Endodermal cell (in vitro differentiated cells): ENCODE measurements around the gene REPIN1. TPM values are rescaled to one million over a fixed set of nuclear protein-coding genes. Genes with fewer than 3 reads are reported as not detected.

ENCODE experiments used
- DNase-seq: peaks from one replicate; pipeline ENCODE4 v3.0.0-alpha.2; 2017
- H3K27ac ChIP-seq: 2 replicates; pipeline ENCODE4 v1.5.1; 2013; ENCODE audit warnings: mild to moderate bottlenecking, low read depth, low read length, moderate library complexity
- H3K27me3 ChIP-seq: 2 replicates; pipeline ENCODE4 v1.6.1; 2013; ENCODE audit warnings: mild to moderate bottlenecking, low read length, moderate library complexity; ENCODE audit not compliant: insufficient read depth, control insufficient read depth, poor library complexity, severe bottlenecking
- H3K36me3 ChIP-seq: 2 replicates; pipeline ENCODE4 v1.7.0; 2013; ENCODE audit warnings: mild to moderate bottlenecking, low read length, moderate library complexity; ENCODE audit not compliant: control insufficient read depth, insufficient read depth
- H3K4me1 ChIP-seq: one replicate; pipeline ENCODE4 v1.7.0; 2013; ENCODE audit warnings: low read length; ENCODE audit not compliant: control insufficient read depth, insufficient read depth
- H3K4me3 ChIP-seq: 2 replicates; pipeline ENCODE4 v1.5.1; 2013; ENCODE audit warnings: mild to moderate bottlenecking, low read length, moderate library complexity
- H3K9ac ChIP-seq: 2 replicates; pipeline ENCODE4 v1.6.1; 2013; ENCODE audit warnings: mild to moderate bottlenecking, low read length, moderate library complexity; ENCODE audit not compliant: poor library complexity, severe bottlenecking; ENCODE audit errors: extremely low read depth
- H3K9me3 ChIP-seq: 2 replicates; pipeline ENCODE4 v1.6.1; 2013; ENCODE audit warnings: mild to moderate bottlenecking, low read length, moderate library complexity; ENCODE audit not compliant: control insufficient read depth
- H3K27ac Mint-ChIP-seq: 2 replicates; pipeline ENCODE4 v1.8.0; 2020; ENCODE audit warnings: mixed read lengths
- H3K27me3 Mint-ChIP-seq: 2 replicates; pipeline ENCODE4 v1.8.0; 2021; ENCODE audit warnings: mild to moderate bottlenecking, mixed read lengths; ENCODE audit not compliant: insufficient read depth
- H3K36me3 Mint-ChIP-seq: 2 replicates; pipeline ENCODE4 v1.8.0; 2020; ENCODE audit warnings: low read depth, mixed read lengths
- H3K4me1 Mint-ChIP-seq: 2 replicates; pipeline ENCODE4 v1.8.0; 2020; ENCODE audit warnings: mixed read lengths
- H3K4me3 Mint-ChIP-seq: 2 replicates; pipeline ENCODE4 v1.8.0; 2020; ENCODE audit warnings: mild to moderate bottlenecking, moderate library complexity, mixed read lengths
- H3K9me3 Mint-ChIP-seq: 2 replicates; pipeline ENCODE4 v1.8.0; 2020; ENCODE audit warnings: mild to moderate bottlenecking, mixed read lengths
- CTCF ChIP-seq: fragments of 200-600 bp; sonication (generic); conservative IDR thresholded peaks from 2 replicates; pipeline ENCODE4 v1.5.0; 2021; ENCODE audit warnings: antibody characterized with exemption, mild to moderate bottlenecking
- WGBS, 2 experiments: methylation state at CpG; one replicate each; pipeline versions ENCODE4 v1.1.5 to v1.1.7; 2013; ENCODE audit warnings: missing lambda C conversion rate in 2 of 2, mixed read lengths in 1 of 2; ENCODE audit not compliant: insufficient coverage in 1 of 2, insufficient read length in 1 of 2; 5-methylcytosine and 5-hydroxymethylcytosine counted together
- total RNA-seq, 2 donors: library from RNA; stranded (reverse); fragmentation: NEBNext Ultra II Directional in 1 of 2; extraction: Animal tissue kit (Norgen Biotek cat#: 25700) in 1 of 2; gene quantifications; 2 replicates in 1 of 2; 3 replicates in 1 of 2; pipeline ENCODE4 v1.2.1, GENCODE V29; 2021

Gene REPIN1
- total RNA-seq, 2 donors from 2014 or later, result 85.4 to 94.4 TPM

DNA sequence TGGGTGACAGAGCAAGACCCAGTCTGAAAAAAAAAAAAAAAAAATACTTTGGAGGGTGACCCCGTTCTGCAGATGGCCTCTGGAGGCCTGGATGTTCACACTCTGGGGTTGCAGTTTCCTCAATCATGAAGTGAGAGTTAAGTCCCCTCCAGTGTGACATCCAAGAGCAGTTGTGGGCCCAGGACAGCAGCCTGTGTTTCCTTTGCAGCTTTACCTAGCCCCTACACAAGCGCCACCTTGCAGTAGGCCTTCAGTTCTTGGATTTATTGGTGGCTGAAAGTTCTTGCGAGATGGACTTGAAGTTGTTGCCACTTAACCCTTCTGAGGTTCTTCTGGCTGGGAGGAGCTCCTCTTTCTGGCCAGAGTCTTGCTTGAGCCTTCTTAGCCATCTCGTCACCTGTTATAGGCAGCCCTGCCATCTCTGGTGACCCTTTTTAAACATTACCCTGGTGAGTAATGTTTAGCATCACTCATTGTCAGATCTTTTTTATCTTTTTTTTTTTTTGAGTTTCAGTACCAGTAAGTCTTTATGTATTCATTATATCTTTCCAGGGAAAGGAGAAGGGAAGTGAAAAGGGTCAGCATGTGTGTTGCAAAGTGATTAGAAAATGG lies 41.9 kb upstream of the REPIN1 start:
- Histone ChIP-seq H3K36me3 (peaks cover 36% of the 10 kb centered on the region), H3K27ac (no peak overlapping the region), H3K9me3 (no peaks in the 10 kb centered on the region), H3K27me3 (no peaks in the 10 kb centered on the region), H3K4me1 (no peaks in the 10 kb centered on the region), H3K4me3 (no peak overlapping the region), H3K9ac (no peak overlapping the region)
- Mint-ChIP-seq H3K9me3 (no peaks in the 10 kb centered on the region), H3K4me3 (no peak overlapping the region), H3K36me3 (peaks cover 45% of the 10 kb centered on the region), H3K27ac (no peak overlapping the region), H3K27me3 (no peaks in the 10 kb centered on the region), H3K4me1 (peaks cover 16% of the 10 kb centered on the region)
- DNase-seq, result no peak
- WGBS, 2 experiments, result 94 to 100% methylated on average over 2 to 4 of the region's 4 CpGs
- no peak for TF ChIP-seq CTCF

GRCh38 chr7:150327308-150327707 lies 41.3 kb upstream of the REPIN1 start:
- Mint-ChIP-seq H3K36me3 (peaks cover 45% of the 10 kb centered on the region), H3K27me3 (no peaks in the 10 kb centered on the region), H3K4me3 (no peak overlapping the region), H3K27ac (no peak overlapping the region), H3K9me3 (no peaks in the 10 kb centered on the region), H3K4me1 (peaks cover 16% of the 10 kb centered on the region)
- TF ChIP-seq CTCF, result no peak
- no peak for DNase-seq
- H3K27me3 ChIP-seq, result no peaks in the 10 kb centered on the region
- no peak overlapping the region for H3K27ac ChIP-seq
- H3K9ac ChIP-seq, result no peak overlapping the region
- no peaks in the 10 kb centered on the region for H3K9me3 ChIP-seq
- no peak overlapping the region for H3K4me3 ChIP-seq
- WGBS, 2 experiments, result 100% methylated on average over 3 of the region's 3 CpGs; no CpG with 5 or more reads in 1 of the 2 experiments
- H3K36me3 ChIP-seq, result peaks cover 37% of the 10 kb centered on the region
- H3K4me1 ChIP-seq, result no peaks in the 10 kb centered on the region

DNA sequence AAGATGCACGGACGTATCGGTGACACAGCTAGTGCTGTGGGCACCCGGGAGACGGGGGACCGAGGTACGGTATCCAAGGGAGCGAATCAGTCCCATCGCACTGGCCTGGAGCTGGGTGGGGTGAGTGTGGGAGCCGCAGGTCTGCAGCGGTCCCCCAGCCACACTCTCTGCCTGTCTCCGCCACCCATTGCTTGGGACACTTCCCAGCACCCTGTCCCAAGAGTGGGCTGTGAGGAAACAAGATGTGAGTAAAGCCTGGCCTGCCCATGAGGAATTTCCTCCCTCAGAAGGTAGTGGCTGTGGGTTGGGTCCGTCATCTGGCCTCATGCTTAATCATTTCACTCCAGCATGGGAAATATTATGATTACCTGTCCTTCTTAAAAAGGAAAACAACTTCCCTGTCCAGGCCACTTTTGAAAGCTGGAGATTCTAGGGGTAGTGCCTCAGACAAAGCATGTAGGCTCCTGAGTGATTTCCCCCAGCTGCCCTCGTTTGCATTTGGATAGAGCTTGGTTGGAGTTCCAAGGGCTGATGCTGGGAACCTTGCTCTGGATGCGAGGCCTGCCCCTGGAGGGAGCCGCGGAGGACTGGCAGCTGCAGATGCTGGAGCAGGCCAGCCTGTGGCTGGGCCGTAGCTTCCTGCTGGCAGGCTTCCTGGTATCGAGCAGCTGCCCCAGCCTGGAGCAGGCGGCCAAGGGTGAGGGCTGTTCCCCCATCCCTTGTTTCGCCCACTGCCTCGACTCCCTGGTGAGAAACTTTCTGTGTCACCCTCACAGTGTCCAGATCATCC lies 39.1 kb upstream of the REPIN1 start:
- H3K27ac Mint-ChIP-seq, result peak overlapping the region; percentile 10
- peaks cover 45% of the 10 kb centered on the region for H3K36me3 Mint-ChIP-seq
- H3K4me1 Mint-ChIP-seq, result peaks cover 14% of the 10 kb centered on the region
- Histone ChIP-seq H3K36me3 (peaks cover 37% of the 10 kb centered on the region), H3K9me3 (no peaks in the 10 kb centered on the region), H3K27me3 (no peaks in the 10 kb centered on the region), H3K4me1 (no peaks in the 10 kb centered on the region), H3K9ac (no peak overlapping the region), H3K27ac (peak overlapping the region; percentile 11), H3K4me3 (no peak overlapping the region)
- DNase-seq, result peak; percentile 90
- no peak overlapping the region for H3K4me3 Mint-ChIP-seq
- H3K9me3 Mint-ChIP-seq, result no peaks in the 10 kb centered on the region
- 84 to 86% methylated on average over 17 to 22 of the region's 22 CpGs for WGBS, 2 experiments
- TF ChIP-seq CTCF, result no peak
- H3K27me3 Mint-ChIP-seq, result no peaks in the 10 kb centered on the region
